Transverse colon (tissue), 4 donors: ENCODE measurements around the gene PREX1. TPM values are rescaled to one million over a fixed set of nuclear protein-coding genes. Genes with fewer than 3 reads are reported as not detected.

Experiments used
- DNase-seq: peaks from one replicate; pipeline ENCODE4 v3.0.0-alpha.2; 2019
- H3K27ac ChIP-seq, 4 donors: fragments of 200-600 bp; sonication (generic); 2 replicates each; pipeline ENCODE4 v1.5.1; 2016 to 2018; ENCODE audit warnings: inconsistent platforms in 4 of 4
- H3K27me3 ChIP-seq: fragments of 200-600 bp; sonication (generic); 2 replicates; pipeline ENCODE4 v1.5.1; 2017; ENCODE audit warnings: inconsistent platforms
- H3K36me3 ChIP-seq, 4 donors: fragments of 200-600 bp; sonication (generic); 2 replicates each; pipeline ENCODE4 v1.5.1; 2017 to 2019; ENCODE audit warnings: inconsistent platforms in 4 of 4
- H3K4me1 ChIP-seq, 4 donors: fragments of 200-600 bp; sonication (generic); 2 replicates each; pipeline ENCODE4 v1.5.1; 2017 to 2020; ENCODE audit warnings: inconsistent platforms in 4 of 4
- H3K4me3 ChIP-seq, 4 donors: fragments of 200-600 bp; sonication (generic); 1 replicate in 1 of 4; 2 replicates in 3 of 4; pipeline versions ENCODE4 v1.5.1 to v1.6.1; 2017 to 2019; ENCODE audit warnings: inconsistent platforms in 4 of 4
- H3K9me3 ChIP-seq, 2 donors: fragments of 200-600 bp; sonication (generic); 2 replicates each; pipeline ENCODE4 v1.5.1; 2017 to 2019; ENCODE audit warnings: inconsistent platforms in 2 of 2
- CTCF ChIP-seq, 5 experiments: fragments of 200-600 bp in 3 of 5; fragments of 450-650 bp in 2 of 5; sonication (generic) in 3 of 5; IDR thresholded peaks; 1 replicate in 2 of 5; 2 replicates in 3 of 5; pipeline ENCODE4 v1.5.1; 2016 to 2017; ENCODE audit warnings: antibody characterized with exemption in 5 of 5, inconsistent platforms in 3 of 5, mild to moderate bottlenecking in 2 of 5, moderate library complexity in 1 of 5
- EP300 ChIP-seq: sonication (generic); formaldehyde crosslinking; IDR thresholded peaks from one replicate; pipeline ENCODE4 v1.6.1; 2017; ENCODE audit warnings: antibody characterized with exemption, low read depth
- POLR2A ChIP-seq: fragments of 450-650 bp; IDR thresholded peaks from one replicate; pipeline ENCODE4 v1.6.1; 2016; ENCODE audit warnings: antibody characterized with exemption, mild to moderate bottlenecking, moderate library complexity
- POLR2AphosphoS5 ChIP-seq, 3 donors: sonication (generic); formaldehyde crosslinking; IDR thresholded peaks; one replicate each; pipeline ENCODE4 v1.6.1; 2016; ENCODE audit warnings: antibody characterized with exemption in 3 of 3
- WGBS, 2 donors: methylation state at CpG; one replicate each; pipeline ENCODE4 v1.1.5; 2018; ENCODE audit warnings: low coverage in 1 of 2; 5-methylcytosine and 5-hydroxymethylcytosine counted together
- in situ Hi-C, 4 donors: fragments of 200-750 bp; cut with MboI; loops; one replicate each; pipeline versions ENCODE4 v1.15.0 to v1.15.1; 2017; ENCODE audit warnings: low sequenced_read_pairs in 3 of 4, low pct_ligation_motif_present in 1 of 4, low pct_unique_long_range_greater_than_20kb in 1 of 4
- intact Hi-C: fragments of 100-400 bp; cut with DNase I; formaldehyde crosslinking; loops from one replicate; pipeline ENCODE4 v1.15.1; 2023; ENCODE audit warnings: low total_unique reads
- total RNA-seq, 4 donors: library from RNA; depleted of rRNA; stranded (reverse); fragments of >200 nt; gene quantifications; one replicate each; pipeline ENCODE4 v1.1.0, GENCODE V29; 2016

PREX1 gene
- total RNA-seq, 4 donors from 2014 or later, result 10.9 to 29.9 (median 16.6) TPM

GRCh38 chr20:48647858-48648257 lies 179.9 kb downstream of the PREX1 start:
- in situ Hi-C loops (no loop called here), intact Hi-C loops (no loop called here)
- H3K27ac ChIP-seq, result no peak overlapping the region
- no peak for DNase-seq
- no peak overlapping the region for H3K4me3 ChIP-seq
- H3K36me3 ChIP-seq, result peaks cover 0 to 4% (median 1%) of the 10 kb centered on the region in 4 donors
- no peaks in the 10 kb centered on the region for H3K27me3 ChIP-seq
- 57 to 83% methylated on average over 3 to 5 of the region's 5 CpGs for WGBS, 2 donors
- no peaks in the 10 kb centered on the region for H3K9me3 ChIP-seq
- no peaks in the 10 kb centered on the region for H3K4me1 ChIP-seq
- TF ChIP-seq CTCF (IDR thresholded peaks at IDR 0.05) (no peak), POLR2A (no peak), POLR2AphosphoS5 (IDR thresholded peaks at IDR 0.05) (no peak), EP300 (no peak)

- intact Hi-C loops, result no loop called here
- 88% methylated on average over 13 of the region's 13 CpGs; no CpG with 5 or more reads in 1 of the 2 donors for WGBS, 2 donors
- Histone ChIP-seq H3K36me3 (peaks cover 0 to 4% (median 1%) of the 10 kb centered on the region in 4 donors), H3K9me3 (no peaks in the 10 kb centered on the region), H3K4me3 (no peak overlapping the region), H3K4me1 (no peaks in the 10 kb centered on the region), H3K27me3 (no peaks in the 10 kb centered on the region), H3K27ac (no peak overlapping the region)
- DNase-seq, result no peak
- in situ Hi-C loops, result no loop called here
- TF ChIP-seq POLR2AphosphoS5 (IDR thresholded peaks at IDR 0.05) (no peak), EP300 (no peak)
Measured at GRCh38 chr20:48645666-48646065, 182.1 kb downstream of the PREX1 start.

GRCh38 chr20:48644286-48644828 lies 183.4 kb downstream of the PREX1 start:
- no peak for TF ChIP-seq EP300
- TF ChIP-seq POLR2AphosphoS5 (IDR thresholded peaks at IDR 0.05), result no peak
- TF ChIP-seq POLR2A, result no peak
- no peak for TF ChIP-seq CTCF (IDR thresholded peaks at IDR 0.05)
- in situ Hi-C loops (no loop called here), intact Hi-C loops (no loop called here)
- H3K36me3 ChIP-seq, result peaks cover 0 to 4% (median 1%) of the 10 kb centered on the region in 4 donors
- no peaks in the 10 kb centered on the region for H3K27me3 ChIP-seq
- H3K27ac ChIP-seq, result no peak overlapping the region
- DNase-seq, result no peak
- WGBS, 2 donors, result 92 to 100% methylated on average over 3 to 15 of the region's 15 CpGs
- no peaks in the 10 kb centered on the region for H3K9me3 ChIP-seq
- H3K4me1 ChIP-seq, result no peaks in the 10 kb centered on the region
- H3K4me3 ChIP-seq, result no peak overlapping the region

GRCh38 chr20:48642105-48642880 lies 185.5 kb downstream of the PREX1 start:
- in situ Hi-C loops (no loop called here), intact Hi-C loops (no loop called here)
- Histone ChIP-seq H3K36me3 (peaks cover 0 to 4% (median 1%) of the 10 kb centered on the region in 4 donors), H3K4me1 (no peaks in the 10 kb centered on the region), H3K27ac (no peak overlapping the region), H3K9me3 (no peaks in the 10 kb centered on the region), H3K27me3 (no peaks in the 10 kb centered on the region), H3K4me3 (no peak overlapping the region)
- 91 to 100% methylated on average over 1 to 10 of the region's 11 CpGs for WGBS, 2 donors
- TF ChIP-seq POLR2AphosphoS5 (IDR thresholded peaks at IDR 0.05) (no peak), CTCF (IDR thresholded peaks at IDR 0.05) (no peak), POLR2A (no peak), EP300 (no peak)
- no peak for DNase-seq
